Neuron (in vitro differentiated cells): ENCODE data around the gene CAST.

Source experiments
- H2AFZ ChIP-seq: one replicate; pipeline ENCODE4 v1.6.1; 2013; ENCODE audit warnings: low read depth, mild to moderate bottlenecking, inconsistent platforms, low read length, moderate library complexity
- H3K27me3 ChIP-seq: one replicate; pipeline ENCODE4 v1.6.1; 2013; ENCODE audit warnings: low read length; ENCODE audit not compliant: insufficient read depth
- H3K36me3 ChIP-seq: one replicate; pipeline ENCODE4 v1.6.1; 2013; ENCODE audit warnings: low read length; ENCODE audit not compliant: insufficient read depth
- H3K4me1 ChIP-seq: one replicate; pipeline ENCODE4 v1.6.1; 2013; ENCODE audit warnings: low read length; ENCODE audit not compliant: insufficient read depth
- H3K4me3 ChIP-seq: 2 replicates; pipeline ENCODE4 v1.5.1; 2013; ENCODE audit warnings: mild to moderate bottlenecking, low read length, moderate library complexity
- H3K9me3 ChIP-seq: one replicate; pipeline ENCODE4 v1.6.1; 2013; ENCODE audit warnings: low read length

The CAST gene

GRCh38 chr5:96663608-96664007 is 1.4 kb downstream of the CAST start:
- H3K9me3 ChIP-seq, result no peaks in the 10 kb centered on the region
- H3K4me1 ChIP-seq, result peaks cover 7% of the 10 kb centered on the region
- H2AFZ ChIP-seq, result peak overlapping the region; percentile 75
- H3K36me3 ChIP-seq, result no peaks in the 10 kb centered on the region
- H3K4me3 ChIP-seq, result peak overlapping the region; percentile 52
- H3K27me3 ChIP-seq, result no peaks in the 10 kb centered on the region

- Histone ChIP-seq H3K4me3 (no peak overlapping the region), H3K4me1 (peaks cover 7% of the 10 kb centered on the region), H3K9me3 (no peaks in the 10 kb centered on the region), H3K27me3 (no peaks in the 10 kb centered on the region), H3K36me3 (no peaks in the 10 kb centered on the region), H2AFZ (no peak overlapping the region)
Observed at GRCh38 chr5:96664669-96665068, 2.5 kb downstream of the CAST start.

GRCh38 chr5:96668725-96669124 is 6.5 kb downstream of the CAST start:
- Histone ChIP-seq H2AFZ (no peak overlapping the region), H3K4me1 (no peaks in the 10 kb centered on the region), H3K4me3 (no peak overlapping the region), H3K9me3 (no peaks in the 10 kb centered on the region), H3K36me3 (no peaks in the 10 kb centered on the region), H3K27me3 (no peaks in the 10 kb centered on the region)

- no peaks in the 10 kb centered on the region for H3K9me3 ChIP-seq
- H2AFZ ChIP-seq, result no peak overlapping the region
- no peaks in the 10 kb centered on the region for H3K27me3 ChIP-seq
- H3K4me3 ChIP-seq, result no peak overlapping the region
- no peaks in the 10 kb centered on the region for H3K36me3 ChIP-seq
- H3K4me1 ChIP-seq, result no peaks in the 10 kb centered on the region
Observed at GRCh38 chr5:96669909-96670308, 7.7 kb downstream of the CAST start.

- peaks cover 5% of the 10 kb centered on the region for H3K4me1 ChIP-seq
- no peaks in the 10 kb centered on the region for H3K9me3 ChIP-seq
- H3K36me3 ChIP-seq, result no peaks in the 10 kb centered on the region
- no peak overlapping the region for H3K4me3 ChIP-seq
- H2AFZ ChIP-seq, result no peak overlapping the region
- no peaks in the 10 kb centered on the region for H3K27me3 ChIP-seq
Observed at GRCh38 chr5:96671441-96671840, 9.3 kb downstream of the CAST start.

- Histone ChIP-seq H3K4me3 (no peak overlapping the region), H3K36me3 (no peaks in the 10 kb centered on the region), H3K27me3 (no peaks in the 10 kb centered on the region), H3K4me1 (peaks cover 5% of the 10 kb centered on the region), H2AFZ (no peak overlapping the region), H3K9me3 (no peaks in the 10 kb centered on the region)
Observed at GRCh38 chr5:96673127-96673526, 11.0 kb downstream of the CAST start.

GRCh38 chr5:96675882-96676281 is 13.7 kb downstream of the CAST start:
- no peaks in the 10 kb centered on the region for H3K27me3 ChIP-seq
- peaks cover 5% of the 10 kb centered on the region for H3K4me1 ChIP-seq

GRCh38 chr5:96677496-96677895 is 15.3 kb downstream of the CAST start:
- no peaks in the 10 kb centered on the region for H3K36me3 ChIP-seq
- H3K27me3 ChIP-seq, result no peaks in the 10 kb centered on the region
- H3K4me1 ChIP-seq, result peaks cover 5% of the 10 kb centered on the region
- H3K9me3 ChIP-seq, result no peaks in the 10 kb centered on the region
- H3K4me3 ChIP-seq, result no peak overlapping the region
- no peak overlapping the region for H2AFZ ChIP-seq

More at GRCh38 chr5:96675882-96676281, 13.7 kb downstream of the CAST start:
- Histone ChIP-seq H3K4me3 (no peak overlapping the region), H3K9me3 (no peaks in the 10 kb centered on the region), H3K36me3 (no peaks in the 10 kb centered on the region), H2AFZ (no peak overlapping the region)

GRCh38 chr5:96679293-96679692 is 17.1 kb downstream of the CAST start:
- no peak overlapping the region for H3K4me3 ChIP-seq
- H2AFZ ChIP-seq, result no peak overlapping the region
- no peaks in the 10 kb centered on the region for H3K27me3 ChIP-seq
- H3K36me3 ChIP-seq, result no peaks in the 10 kb centered on the region
- H3K9me3 ChIP-seq, result no peaks in the 10 kb centered on the region
- peaks cover 5% of the 10 kb centered on the region for H3K4me1 ChIP-seq

GRCh38 chr5:96680759-96681470 is 18.7 kb downstream of the CAST start:
- no peaks in the 10 kb centered on the region for H3K36me3 ChIP-seq
- H2AFZ ChIP-seq, result no peak overlapping the region
- no peak overlapping the region for H3K4me3 ChIP-seq
- no peaks in the 10 kb centered on the region for H3K9me3 ChIP-seq
- peaks cover 3% of the 10 kb centered on the region for H3K4me1 ChIP-seq
- H3K27me3 ChIP-seq, result no peaks in the 10 kb centered on the region

- Histone ChIP-seq H3K36me3 (no peaks in the 10 kb centered on the region), H3K27me3 (no peaks in the 10 kb centered on the region), H3K4me3 (no peak overlapping the region), H3K9me3 (no peaks in the 10 kb centered on the region), H3K4me1 (no peaks in the 10 kb centered on the region), H2AFZ (no peak overlapping the region)
Observed at GRCh38 chr5:96683392-96683791, 21.2 kb downstream of the CAST start.

GRCh38 chr5:96683810-96684209 is 21.6 kb downstream of the CAST start:
- no peaks in the 10 kb centered on the region for H3K4me1 ChIP-seq
- H2AFZ ChIP-seq, result no peak overlapping the region
- no peaks in the 10 kb centered on the region for H3K27me3 ChIP-seq
- H3K4me3 ChIP-seq, result no peak overlapping the region
- no peaks in the 10 kb centered on the region for H3K9me3 ChIP-seq
- no peaks in the 10 kb centered on the region for H3K36me3 ChIP-seq

- Histone ChIP-seq H3K4me3 (no peak overlapping the region), H3K9me3 (no peaks in the 10 kb centered on the region), H3K36me3 (no peaks in the 10 kb centered on the region), H3K4me1 (no peaks in the 10 kb centered on the region), H3K27me3 (no peaks in the 10 kb centered on the region), H2AFZ (no peak overlapping the region)
Observed at GRCh38 chr5:96687080-96687479, 24.9 kb downstream of the CAST start.
